H1 (cell line): ENCODE measurements around the gene HADHB.

Experiments used
- MAFK ChIP-seq: IDR thresholded peaks from 2 replicates; pipeline ENCODE4 v1.6.1; 2012; ENCODE audit warnings: low read depth, mild to moderate bottlenecking, improper control_type of control experiment, low read length
- POLR2A ChIP-seq, 2 experiments: IDR thresholded peaks; 1 replicate in 1 of 2; 2 replicates in 1 of 2; pipeline ENCODE4 v1.6.1; 2011; ENCODE audit warnings: low read depth in 2 of 2, low read length in 2 of 2, mild to moderate bottlenecking in 2 of 2; ENCODE audit errors: control extremely low read depth in 1 of 2

DNA sequence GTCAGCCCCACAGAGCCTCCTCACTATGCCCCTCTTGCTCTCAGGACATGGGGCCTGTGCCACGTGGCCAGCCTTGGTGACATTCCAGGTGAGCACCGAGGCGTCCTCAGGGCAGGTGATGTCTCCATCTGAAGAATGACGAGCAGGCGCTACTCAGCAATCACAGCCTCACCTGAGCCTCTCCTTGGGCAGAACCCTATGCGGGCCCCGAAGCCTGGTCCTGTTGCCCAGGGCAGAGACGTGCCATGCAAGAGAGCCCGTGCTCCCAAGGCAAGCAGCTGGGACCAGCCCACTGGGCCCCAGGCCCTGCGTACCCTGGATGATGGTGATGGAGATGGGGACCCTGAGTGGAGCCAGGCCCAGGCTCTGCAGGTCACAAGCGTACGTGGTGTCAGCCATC, 68.7 kb downstream of the HADHB start:
- TF ChIP-seq MAFK (no peak), POLR2A (IDR thresholded peaks at IDR 0.05; ENCODE audit: control extremely low read depth in 1 of 2, low read depth in 2 of 2, low read length in 2 of 2) (no peak)
